HG03354 (cell line): ENCODE results near the gene PABPN1L.
"Not testable (repeated sequence)": the region's sequence is repeated elsewhere in the genome, so short reads cannot be mapped to it uniquely, and the experiment has no call there.

Experiments
- ATAC-seq: cut with Tn5 transposase; IDR thresholded peaks from one replicate; pipeline ENCODE4 v1.9.1; 2021; ENCODE audit warnings: mild to moderate bottlenecking; ENCODE audit not compliant: unreplicated experiment, poor library complexity, severe bottlenecking

PABPN1L gene

GRCh38 chr16:88836791-88837190, 29.7 kb downstream of the PABPN1L start:
- no peak for ATAC-seq

GRCh38 chr16:88835818-88836217, 30.6 kb downstream of the PABPN1L start:
- no peak for ATAC-seq

- no peak for ATAC-seq
These were observed 31.1 kb downstream of the PABPN1L start for GRCh38 chr16:88835383-88835782.

- no peak for ATAC-seq
These were observed 31.8 kb downstream of the PABPN1L start for GRCh38 chr16:88834670-88835069.

GRCh38 chr16:88833086-88833485, 33.4 kb downstream of the PABPN1L start:
- ATAC-seq = no peak

GRCh38 chr16:88831838-88832237, 34.6 kb downstream of the PABPN1L start:
- no peak for ATAC-seq

GRCh38 chr16:88830783-88831182, 35.7 kb downstream of the PABPN1L start:
- ATAC-seq = no peak

GRCh38 chr16:88830258-88830657, 36.2 kb downstream of the PABPN1L start:
- no peak for ATAC-seq

GRCh38 chr16:88828711-88829110, 37.7 kb downstream of the PABPN1L start:
- no peak for ATAC-seq

- ATAC-seq = no peak
These were observed 38.7 kb downstream of the PABPN1L start for GRCh38 chr16:88827727-88828126.

GRCh38 chr16:88826070-88826840, 40.2 kb downstream of the PABPN1L start:
- no peak for ATAC-seq

- no peak for ATAC-seq
These were observed 41.3 kb downstream of the PABPN1L start for GRCh38 chr16:88825146-88825545.

GRCh38 chr16:88824256-88825077, 42.0 kb downstream of the PABPN1L start:
- no peak for ATAC-seq

GRCh38 chr16:88823646-88824045, 42.8 kb downstream of the PABPN1L start:
- ATAC-seq = not testable (repeated sequence)

GRCh38 chr16:88822281-88823040, 44.0 kb downstream of the PABPN1L start:
- ATAC-seq = no peak

GRCh38 chr16:88821168-88821850, 45.2 kb downstream of the PABPN1L start:
- ATAC-seq = no peak

GRCh38 chr16:88820385-88821025, 46.0 kb downstream of the PABPN1L start:
- ATAC-seq = no peak

GRCh38 chr16:88819126-88819525, 47.3 kb downstream of the PABPN1L start:
- no peak for ATAC-seq

- no peak for ATAC-seq
These were observed 47.9 kb downstream of the PABPN1L start for GRCh38 chr16:88818575-88818874.
